Brain microvascular endothelial cell (primary cell): ENCODE data around the gene DUSP8.

ENCODE experiments used
- DNase-seq: peaks from one replicate; pipeline ENCODE4 v3.0.0-alpha.2; 2020
- H3K27ac ChIP-seq: fragments of 250-450 bp; sonication (Bioruptor Pico); 2 replicates; pipeline ENCODE4 v1.5.1; 2020; ENCODE audit warnings: mild to moderate bottlenecking, moderate library complexity
- H3K27me3 ChIP-seq: fragments of 250-450 bp; sonication (Bioruptor Pico); replicated peaks from 2 replicates; pipeline ENCODE4 v1.5.1; 2020; ENCODE audit warnings: mild to moderate bottlenecking
- H3K36me3 ChIP-seq: fragments of 250-450 bp; sonication (Bioruptor Pico); replicated peaks from 2 replicates; pipeline ENCODE4 v1.5.1; 2020; ENCODE audit warnings: mild to moderate bottlenecking
- H3K4me3 ChIP-seq: 2 replicates; pipeline ENCODE4 v1.5.1; 2011; ENCODE audit warnings: low read depth, mild to moderate bottlenecking, control low read depth, low read length, moderate library complexity
- CTCF ChIP-seq: IDR thresholded peaks from 2 replicates; pipeline ENCODE4 v1.5.1; 2011; ENCODE audit warnings: low read depth, mild to moderate bottlenecking, moderate library complexity, low read length, control low read depth, inconsistent platforms; ENCODE audit errors: missing control alignments
- in situ Hi-C: cut with HindIII; loops from 2 replicates; pipeline ENCODE4 v1.10.0; 2017; ENCODE audit warnings: low sequenced_read_pairs, low pct_ligation_motif_present

The DUSP8 gene

DNA sequence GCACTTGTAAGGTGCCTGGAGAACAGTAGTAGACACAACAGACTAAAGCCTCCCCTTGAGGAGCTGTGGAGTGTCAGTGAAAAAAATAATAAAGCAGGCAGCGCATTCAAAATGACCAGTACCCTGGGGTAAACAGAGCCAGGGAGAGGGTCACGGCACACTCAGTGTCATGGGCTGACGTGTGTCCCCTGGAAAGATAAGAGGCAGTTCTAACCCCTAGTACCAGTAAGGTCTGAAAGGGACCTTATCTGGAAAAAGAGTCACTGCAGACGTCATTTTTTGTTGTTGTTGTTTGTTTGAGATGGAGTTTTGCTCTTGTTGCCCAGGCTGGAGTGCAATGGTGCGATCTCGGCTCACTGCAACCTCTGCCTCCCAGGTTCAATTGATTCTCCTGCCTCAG, 32.0 kb downstream of the DUSP8 start:
- no peak overlapping the region for H3K27ac ChIP-seq
- no peak for DNase-seq
- in situ Hi-C loops, result no loop called here
- no peak overlapping the region for H3K4me3 ChIP-seq
- no peak for TF ChIP-seq CTCF
- no peaks in the 10 kb centered on the region for H3K36me3 ChIP-seq
- peaks cover 8% of the 10 kb centered on the region for H3K27me3 ChIP-seq

GRCh38 chr11:1538153-1538552, 33.9 kb downstream of the DUSP8 start:
- TF ChIP-seq CTCF, result no peak
- no peak for DNase-seq
- in situ Hi-C loops, result no loop called here
- H3K27me3 ChIP-seq, result peaks cover 4% of the 10 kb centered on the region
- no peak overlapping the region for H3K4me3 ChIP-seq
- no peaks in the 10 kb centered on the region for H3K36me3 ChIP-seq
- H3K27ac ChIP-seq, result no peak overlapping the region

DNA sequence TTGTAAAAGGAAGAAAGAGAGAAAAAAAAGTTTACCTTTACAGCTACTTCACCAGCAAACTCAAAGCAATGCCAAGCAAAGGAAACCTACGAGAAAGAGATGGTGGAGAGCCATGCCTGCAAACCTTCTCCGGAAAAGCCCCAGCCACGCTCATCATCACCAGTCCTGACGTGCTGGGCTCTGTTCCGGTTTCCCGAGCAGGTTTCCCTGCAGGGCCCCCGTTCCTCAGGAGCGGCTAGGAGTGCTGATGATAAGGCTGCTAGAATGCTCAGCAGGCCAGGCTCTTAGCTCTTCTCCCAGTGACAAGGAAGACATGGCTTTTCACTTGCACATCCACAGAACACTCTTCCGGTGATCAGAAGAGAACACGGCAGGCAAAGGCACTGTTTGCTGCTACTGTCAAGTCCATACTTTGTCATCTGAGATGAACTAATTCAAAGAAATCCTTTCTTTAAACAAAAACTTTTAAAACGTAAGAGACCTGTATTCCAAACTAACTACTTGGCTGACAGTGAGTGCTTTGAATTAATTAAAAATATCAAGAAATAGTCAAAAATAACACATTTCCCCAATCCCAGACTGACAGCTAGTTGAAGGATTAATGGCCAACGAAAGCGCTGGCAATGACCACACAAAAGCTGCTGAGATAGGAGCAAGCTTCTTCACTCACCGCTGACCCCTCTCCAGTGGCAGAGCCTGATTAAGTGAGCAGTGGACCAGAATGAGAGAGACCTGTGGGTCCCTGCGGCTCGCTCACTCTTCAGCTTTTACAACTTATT, 35.8 kb downstream of the DUSP8 start:
- Histone ChIP-seq H3K4me3 (no peak overlapping the region), H3K27ac (no peak overlapping the region), H3K27me3 (peaks cover 4% of the 10 kb centered on the region), H3K36me3 (no peaks in the 10 kb centered on the region)
- no peak for TF ChIP-seq CTCF
- in situ Hi-C loops, result no loop called here
- no peak for DNase-seq

DNA sequence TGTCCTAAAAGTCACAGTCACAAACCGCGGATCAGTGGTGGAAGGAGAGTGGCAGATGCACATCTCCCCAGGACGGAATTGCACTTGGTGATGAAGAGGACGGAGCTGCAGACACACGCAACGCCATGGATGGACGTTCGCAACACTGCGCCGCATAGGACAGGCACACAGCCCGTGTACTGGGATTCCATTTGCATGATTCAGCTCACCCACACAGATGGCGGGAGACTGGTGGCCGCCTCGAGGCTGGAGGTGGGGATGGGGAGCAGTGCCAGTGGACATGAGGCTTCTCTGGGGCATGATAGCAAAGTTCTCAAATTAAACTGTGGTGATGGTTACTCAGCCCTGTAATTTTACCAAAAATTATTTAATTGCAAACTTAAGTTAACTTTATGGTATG, 37.4 kb downstream of the DUSP8 start:
- no peaks in the 10 kb centered on the region for H3K36me3 ChIP-seq
- peaks cover 4% of the 10 kb centered on the region for H3K27me3 ChIP-seq
- H3K27ac ChIP-seq, result no peak overlapping the region
- in situ Hi-C loops, result no loop called here
- no peak overlapping the region for H3K4me3 ChIP-seq
- DNase-seq, result no peak
- no peak for TF ChIP-seq CTCF

GRCh38 chr11:1534171-1534570, 37.9 kb downstream of the DUSP8 start:
- Histone ChIP-seq H3K36me3 (no peaks in the 10 kb centered on the region), H3K27me3 (peaks cover 4% of the 10 kb centered on the region), H3K27ac (no peak overlapping the region), H3K4me3 (no peak overlapping the region)
- no peak for DNase-seq
- no peak for TF ChIP-seq CTCF
- in situ Hi-C loops, result no loop called here

GRCh38 chr11:1533342-1533725, 38.7 kb downstream of the DUSP8 start:
- DNase-seq, result no peak
- in situ Hi-C loops, result no loop called here
- H3K36me3 ChIP-seq, result no peaks in the 10 kb centered on the region
- H3K4me3 ChIP-seq, result no peak overlapping the region
- peaks cover 2% of the 10 kb centered on the region for H3K27me3 ChIP-seq
- H3K27ac ChIP-seq, result no peak overlapping the region
- no peak for TF ChIP-seq CTCF
